ENCODE measurements around the gene CUL2. TPM values are rescaled to one million over a fixed set of nuclear protein-coding genes. Genes with fewer than 3 reads are reported as not detected.

Gene CUL2
- total and polyA plus RNA-seq, 8 donors: 3.6 to 20.0 (median 12.8) TPM

DNA sequence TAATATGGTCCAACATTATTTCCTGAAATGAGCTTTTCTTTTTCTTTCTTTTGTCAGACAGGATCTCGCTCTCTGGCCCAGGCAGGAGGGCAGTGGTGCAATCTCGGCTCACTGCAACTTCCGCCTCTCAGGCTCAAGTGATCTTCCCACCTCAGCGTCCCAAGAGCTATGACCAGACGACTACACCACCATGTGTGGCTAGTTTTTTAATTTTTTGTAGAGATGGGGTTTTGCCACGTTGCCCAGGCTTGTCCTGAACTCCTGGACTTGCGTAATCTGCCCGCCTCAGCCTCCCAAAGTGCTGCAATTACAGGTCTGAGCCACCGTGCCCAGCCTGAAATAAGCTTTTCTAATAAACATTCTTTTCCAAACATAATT is 48.6 kb downstream of the CUL2 start:
- no peaks in the 10 kb centered on the region for H3K27me3 ChIP-seq
- FAIRE-seq (no peak), DNase-seq (no peak), ATAC-seq (no peak)
- H3K4me1 ChIP-seq: peaks cover 0 to 4% (median 0%) of the 10 kb centered on the region in 3 donors
- TF ChIP-seq, protein P1, sequence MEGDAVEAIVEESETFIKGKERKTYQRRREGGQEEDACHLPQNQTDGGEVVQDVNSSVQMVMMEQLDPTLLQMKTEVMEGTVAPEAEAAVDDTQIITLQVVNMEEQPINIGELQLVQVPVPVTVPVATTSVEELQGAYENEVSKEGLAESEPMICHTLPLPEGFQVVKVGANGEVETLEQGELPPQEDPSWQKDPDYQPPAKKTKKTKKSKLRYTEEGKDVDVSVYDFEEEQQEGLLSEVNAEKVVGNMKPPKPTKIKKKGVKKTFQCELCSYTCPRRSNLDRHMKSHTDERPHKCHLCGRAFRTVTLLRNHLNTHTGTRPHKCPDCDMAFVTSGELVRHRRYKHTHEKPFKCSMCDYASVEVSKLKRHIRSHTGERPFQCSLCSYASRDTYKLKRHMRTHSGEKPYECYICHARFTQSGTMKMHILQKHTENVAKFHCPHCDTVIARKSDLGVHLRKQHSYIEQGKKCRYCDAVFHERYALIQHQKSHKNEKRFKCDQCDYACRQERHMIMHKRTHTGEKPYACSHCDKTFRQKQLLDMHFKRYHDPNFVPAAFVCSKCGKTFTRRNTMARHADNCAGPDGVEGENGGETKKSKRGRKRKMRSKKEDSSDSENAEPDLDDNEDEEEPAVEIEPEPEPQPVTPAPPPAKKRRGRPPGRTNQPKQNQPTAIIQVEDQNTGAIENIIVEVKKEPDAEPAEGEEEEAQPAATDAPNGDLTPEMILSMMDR (IDR thresholded peaks at IDR 0.05): no peak
- H3K4me3 ChIP-seq: no peak overlapping the region
- intact Hi-C loops (cut with DNase I): no loop called here
- H3K9me3 ChIP-seq: no peaks in the 10 kb centered on the region
- peaks cover 0 to 8% (median 0%) of the 10 kb centered on the region in 3 donors for H3K36me3 ChIP-seq
- WGBS, 2 donors: 90% methylated on average over 9 of the region's 9 CpGs
- H3K27ac ChIP-seq: no peak overlapping the region

DNA sequence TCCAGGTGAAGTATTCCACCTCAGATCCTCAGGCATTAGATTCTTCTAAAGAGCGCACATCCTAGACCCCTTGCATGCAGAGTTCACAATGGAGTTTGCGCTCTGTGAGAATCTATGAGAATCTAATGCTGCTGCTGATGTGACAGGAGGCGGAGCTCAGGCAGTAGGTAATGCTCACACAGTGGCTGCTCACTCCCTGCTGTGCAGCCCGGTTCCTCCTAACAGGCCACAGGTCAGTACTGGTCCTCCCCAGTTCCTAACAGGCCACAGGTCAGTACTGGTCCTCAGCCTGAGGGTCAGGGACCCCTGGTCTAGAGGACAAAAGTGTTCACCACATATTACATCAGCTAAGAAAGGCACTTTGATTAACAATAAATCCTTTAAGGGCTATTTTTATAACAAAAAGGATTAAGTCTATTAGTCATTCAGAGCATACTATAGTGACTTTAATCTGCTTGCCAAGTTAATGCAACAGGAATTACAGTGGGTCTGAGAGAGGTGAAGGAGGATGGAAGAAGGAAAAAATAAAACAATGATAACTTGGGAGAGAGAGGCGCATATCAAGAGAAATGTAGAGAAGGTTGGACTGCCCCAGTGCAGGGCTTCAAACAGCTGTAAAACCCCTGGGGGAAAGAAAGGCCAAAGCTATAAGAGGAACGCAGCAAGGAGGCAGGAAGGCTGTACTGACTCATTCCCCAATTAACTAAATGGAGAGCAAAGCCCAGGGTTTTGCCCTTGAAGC is 49.2 kb downstream of the CUL2 start:
- no peak overlapping the region for H3K4me3 ChIP-seq
- intact Hi-C loops (cut with DNase I): no loop called here
- WGBS, 2 donors: 93% methylated on average over 6 of the region's 6 CpGs
- H3K27me3 ChIP-seq: no peaks in the 10 kb centered on the region
- H3K4me1 ChIP-seq: peaks cover 0 to 4% (median 0%) of the 10 kb centered on the region in 3 donors
- FAIRE-seq (no peak), ATAC-seq (no peak), DNase-seq (no peak)
- H3K27ac ChIP-seq: no peak overlapping the region
- peaks cover 0 to 12% (median 0%) of the 10 kb centered on the region in 3 donors for H3K36me3 ChIP-seq
- H3K9me3 ChIP-seq: no peaks in the 10 kb centered on the region
- TF ChIP-seq, protein P1 (IDR thresholded peaks at IDR 0.05): no peak

DNA sequence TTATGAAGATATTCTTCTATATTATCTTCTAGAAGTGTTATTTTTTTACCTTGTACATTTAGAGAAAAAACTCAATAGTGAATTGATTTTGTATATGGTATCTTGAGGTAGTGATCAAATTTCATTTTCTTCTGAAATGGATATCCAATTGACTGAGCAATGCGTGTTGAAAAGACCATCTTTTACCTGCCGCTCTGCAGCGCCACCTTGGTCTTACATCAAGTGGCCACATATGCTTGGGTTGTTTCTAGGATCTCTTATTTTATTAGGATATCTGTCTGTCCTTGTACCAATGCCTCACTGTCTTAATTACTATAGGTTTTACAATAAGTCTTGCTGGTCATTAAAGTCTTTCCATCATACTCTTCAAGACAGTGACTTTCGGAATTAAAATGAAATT is 53.0 kb downstream of the CUL2 start:
- DNase-seq (no peak), ATAC-seq (no peak), FAIRE-seq (no peak)
- H3K36me3 ChIP-seq: peaks cover 0 to 34% (median 0%) of the 10 kb centered on the region in 3 donors
- WGBS, 2 donors: 98 to 100% methylated on average over 4 of the region's 4 CpGs
- no peak overlapping the region for H3K4me3 ChIP-seq
- no peaks in the 10 kb centered on the region for H3K4me1 ChIP-seq
- TF ChIP-seq, protein P1 (IDR thresholded peaks at IDR 0.05): no peak
- intact Hi-C loops (cut with DNase I): no loop called here
- H3K27me3 ChIP-seq: no peaks in the 10 kb centered on the region
- no peaks in the 10 kb centered on the region for H3K9me3 ChIP-seq
- no peak overlapping the region for H3K27ac ChIP-seq

DNA sequence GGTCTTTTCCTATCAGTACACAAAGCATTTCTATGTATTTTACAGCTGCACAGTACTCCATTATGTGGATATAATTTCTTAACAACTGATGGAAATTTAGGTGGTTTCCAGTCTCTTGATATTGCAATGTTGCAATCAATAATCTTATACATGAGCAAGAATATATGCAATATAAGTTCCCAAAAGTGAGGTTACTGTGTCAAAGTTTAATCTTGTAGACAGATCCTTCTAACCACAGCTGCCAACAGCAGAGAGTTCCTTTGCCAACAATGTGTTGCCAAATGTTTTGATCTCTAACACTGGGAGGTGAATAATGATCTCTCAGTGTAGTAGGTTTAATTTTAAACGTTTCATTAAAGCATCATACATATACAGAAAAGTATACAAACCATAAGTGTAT is 54.5 kb downstream of the CUL2 start:
- no peaks in the 10 kb centered on the region for H3K27me3 ChIP-seq
- ATAC-seq (no peak), FAIRE-seq (no peak), DNase-seq (no peak)
- no peaks in the 10 kb centered on the region for H3K9me3 ChIP-seq
- intact Hi-C loops (cut with DNase I): no loop called here
- H3K27ac ChIP-seq: no peak overlapping the region
- WGBS, 2 donors: 6 to 9% methylated on average over 1 of the region's 1 CpG
- no peaks in the 10 kb centered on the region for H3K4me1 ChIP-seq
- TF ChIP-seq, protein P1 (IDR thresholded peaks at IDR 0.05): no peak
- peaks cover 0 to 44% (median 7%) of the 10 kb centered on the region in 3 donors for H3K36me3 ChIP-seq
- H3K4me3 ChIP-seq: no peak overlapping the region

DNA sequence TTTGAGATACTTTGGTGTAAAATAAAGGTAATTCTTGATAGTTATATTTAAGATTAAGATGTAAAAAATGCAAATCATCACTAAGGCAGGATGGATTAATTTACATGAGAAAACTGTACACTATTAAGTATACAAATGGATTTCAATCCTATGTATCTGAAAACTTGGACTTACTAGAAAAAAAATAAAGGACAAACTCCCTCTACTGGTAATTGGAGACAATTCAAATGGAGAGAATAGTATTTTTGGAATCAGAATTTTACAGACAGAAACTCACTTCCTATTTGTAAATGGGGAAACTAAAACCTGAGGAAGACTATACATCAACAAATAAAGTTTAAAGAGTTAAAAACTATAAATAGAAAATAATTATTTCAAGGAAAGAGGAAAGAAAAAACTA is 62.6 kb downstream of the CUL2 start:
- DNase-seq (no peak), ATAC-seq (no peak), FAIRE-seq (peak; percentile 59)
- Histone ChIP-seq H3K4me3 (no peak overlapping the region), H3K27ac (no peak overlapping the region), H3K27me3 (no peaks in the 10 kb centered on the region), H3K4me1 (no peaks in the 10 kb centered on the region), H3K36me3 (peaks cover 0 to 26% (median 13%) of the 10 kb centered on the region in 3 donors), H3K9me3 (no peaks in the 10 kb centered on the region)
- intact Hi-C loops (cut with DNase I): no loop called here
- TF ChIP-seq, protein P1 (IDR thresholded peaks at IDR 0.05): peak in 1 of 4 donors; percentile 29
